ENCODE measurements around the gene HSD17B2. TPM values are rescaled to one million over a fixed set of nuclear protein-coding genes. Genes with fewer than 3 reads are reported as not detected.

The HSD17B2 gene
- total RNA-seq, 2 donors from 2014 or later: 44.6 to 69.2 TPM

GRCh38 chr16:82055728-82056549 lies 20.9 kb downstream of the HSD17B2 start:
- intact Hi-C loops (cut with DNase I): no loop called here
- Histone ChIP-seq H3K27ac (no peak overlapping the region), H3K9ac (ENCODE audit: low read depth in 2 of 2, low read length in 2 of 2) (no peak overlapping the region), H3K9me3 (no peaks in the 10 kb centered on the region), H3K27me3 (no peaks in the 10 kb centered on the region), H3K4me1 (no peaks in the 10 kb centered on the region), H3K36me3 (no peaks in the 10 kb centered on the region), H3K4me3 (no peak overlapping the region)
- no peak for TF ChIP-seq CTCF (IDR thresholded peaks at IDR 0.05)
- DNase-seq: no peak

- no peak for DNase-seq
- H3K4me1 ChIP-seq: no peaks in the 10 kb centered on the region
- H3K9ac ChIP-seq (ENCODE audit: low read depth in 2 of 2, low read length in 2 of 2): no peak overlapping the region
- H3K4me3 ChIP-seq: no peak overlapping the region
- no peaks in the 10 kb centered on the region for H3K36me3 ChIP-seq
- H3K27me3 ChIP-seq: no peaks in the 10 kb centered on the region
- TF ChIP-seq CTCF (IDR thresholded peaks at IDR 0.05): no peak
- H3K9me3 ChIP-seq: no peaks in the 10 kb centered on the region
- intact Hi-C loops (cut with DNase I): no loop called here
- no peak overlapping the region for H3K27ac ChIP-seq
Measured at GRCh38 chr16:82056550-82056896, 21.5 kb downstream of the HSD17B2 start.

- H3K4me1 ChIP-seq: no peaks in the 10 kb centered on the region
- intact Hi-C loops (cut with DNase I): no loop called here
- no peaks in the 10 kb centered on the region for H3K27me3 ChIP-seq
- H3K9ac ChIP-seq (ENCODE audit: low read depth in 2 of 2, low read length in 2 of 2): no peak overlapping the region
- no peak overlapping the region for H3K4me3 ChIP-seq
- no peak for DNase-seq
- H3K9me3 ChIP-seq: no peaks in the 10 kb centered on the region
- H3K27ac ChIP-seq: no peak overlapping the region
- TF ChIP-seq CTCF (IDR thresholded peaks at IDR 0.05): no peak
- no peaks in the 10 kb centered on the region for H3K36me3 ChIP-seq
Measured at GRCh38 chr16:82059161-82059982, 24.3 kb downstream of the HSD17B2 start.

- Histone ChIP-seq H3K4me1 (no peaks in the 10 kb centered on the region), H3K36me3 (no peaks in the 10 kb centered on the region)
Measured at GRCh38 chr16:82059983-82060421, 24.9 kb downstream of the HSD17B2 start.

More at GRCh38 chr16:82059983-82060421, 24.9 kb downstream of the HSD17B2 start:
- intact Hi-C loops (cut with DNase I): no loop called here
- Histone ChIP-seq H3K27ac (no peak overlapping the region), H3K27me3 (no peaks in the 10 kb centered on the region), H3K4me3 (no peak overlapping the region), H3K9me3 (no peaks in the 10 kb centered on the region), H3K9ac (ENCODE audit: low read depth in 2 of 2, low read length in 2 of 2) (no peak overlapping the region)
- no peak for DNase-seq
- no peak for TF ChIP-seq CTCF (IDR thresholded peaks at IDR 0.05)
